HG02623 (cell line): ENCODE results near the gene UBAP2.

Experiments
- ATAC-seq: cut with Tn5 transposase; IDR thresholded peaks from one replicate; pipeline ENCODE4 v1.9.1; 2021; ENCODE audit warnings: moderate library complexity; ENCODE audit not compliant: unreplicated experiment

UBAP2 gene

GRCh38 chr9:33924978-33925797, 123.5 kb downstream of the UBAP2 start:
- no peak for ATAC-seq

GRCh38 chr9:33923998-33924701, 124.5 kb downstream of the UBAP2 start:
- no peak for ATAC-seq

GRCh38 chr9:33923079-33923478, 125.6 kb downstream of the UBAP2 start:
- no peak for ATAC-seq

GRCh38 chr9:33921967-33922895, 126.5 kb downstream of the UBAP2 start:
- no peak for ATAC-seq

- no peak for ATAC-seq
Observed at GRCh38 chr9:33919276-33919897, 129.3 kb downstream of the UBAP2 start.

- no peak for ATAC-seq
Observed at GRCh38 chr9:33917036-33917435, 131.7 kb downstream of the UBAP2 start.

GRCh38 chr9:33914887-33915628, 133.6 kb downstream of the UBAP2 start:
- no peak for ATAC-seq

GRCh38 chr9:33913541-33913940, 135.1 kb downstream of the UBAP2 start:
- ATAC-seq = no peak

GRCh38 chr9:33908749-33909148, 139.9 kb downstream of the UBAP2 start:
- no peak for ATAC-seq

GRCh38 chr9:33908114-33908513, 140.6 kb downstream of the UBAP2 start:
- no peak for ATAC-seq

GRCh38 chr9:33907347-33907746, 141.3 kb downstream of the UBAP2 start:
- ATAC-seq = no peak

- no peak for ATAC-seq
Observed at GRCh38 chr9:33906769-33907168, 141.9 kb downstream of the UBAP2 start.

- no peak for ATAC-seq
Observed at GRCh38 chr9:33905137-33905536, 143.6 kb downstream of the UBAP2 start.

- no peak for ATAC-seq
Observed at GRCh38 chr9:33903157-33903780, 145.4 kb downstream of the UBAP2 start.

GRCh38 chr9:33894316-33894715, 154.4 kb downstream of the UBAP2 start:
- no peak for ATAC-seq

- no peak for ATAC-seq
Observed at GRCh38 chr9:33893861-33894260, 154.8 kb downstream of the UBAP2 start.

GRCh38 chr9:33885948-33886347, 162.7 kb downstream of the UBAP2 start:
- ATAC-seq = no peak

GRCh38 chr9:33884856-33885701, 163.6 kb downstream of the UBAP2 start:
- no peak for ATAC-seq

GRCh38 chr9:33881635-33882034, 167.1 kb downstream of the UBAP2 start:
- ATAC-seq = no peak
